GM19238 (cell line): ENCODE measurements around the gene NWD2.
"Not testable (repeated sequence)": the region's sequence is repeated elsewhere in the genome, so short reads cannot be mapped to it uniquely, and the experiment has no call there.

ENCODE experiments used
- DNase-seq: peaks from one replicate; pipeline ENCODE4 v3.0.0; 2011; ENCODE audit warnings: low spot score; ENCODE audit not compliant: insufficient read length

NWD2 gene

GRCh38 chr4:37495353-37495752 is 250.8 kb downstream of the NWD2 start:
- not testable (repeated sequence) for DNase-seq
